Epithelial cell of proximal tubule (primary cell): ENCODE measurements around the gene FIBP. TPM values are rescaled to one million over a fixed set of nuclear protein-coding genes. Genes with fewer than 3 reads are reported as not detected.

ENCODE experiments used
- DNase-seq: peaks from one replicate; pipeline ENCODE4 v3.0.0-alpha.2; 2011; ENCODE audit warnings: low read depth
- H3K4me3 ChIP-seq: 2 replicates; pipeline ENCODE4 v1.5.1; 2011; ENCODE audit warnings: low read depth, mild to moderate bottlenecking, low read length
- total RNA-seq: library from RNA; depleted of rRNA; stranded (reverse); fragments of >200 nt; gene quantifications from 2 replicates; pipeline ENCODE4 v1.2.3, GENCODE V29; 2015
- TF ChIP-seq, protein P1 (sequence below): conservative IDR thresholded peaks from 2 replicates; pipeline ENCODE4 v1.5.1; 2012; ENCODE audit warnings: low read depth, mild to moderate bottlenecking, low read length

Gene FIBP
- total RNA-seq, 1 donor from 2014 or later, result 85.3 TPM

DNA sequence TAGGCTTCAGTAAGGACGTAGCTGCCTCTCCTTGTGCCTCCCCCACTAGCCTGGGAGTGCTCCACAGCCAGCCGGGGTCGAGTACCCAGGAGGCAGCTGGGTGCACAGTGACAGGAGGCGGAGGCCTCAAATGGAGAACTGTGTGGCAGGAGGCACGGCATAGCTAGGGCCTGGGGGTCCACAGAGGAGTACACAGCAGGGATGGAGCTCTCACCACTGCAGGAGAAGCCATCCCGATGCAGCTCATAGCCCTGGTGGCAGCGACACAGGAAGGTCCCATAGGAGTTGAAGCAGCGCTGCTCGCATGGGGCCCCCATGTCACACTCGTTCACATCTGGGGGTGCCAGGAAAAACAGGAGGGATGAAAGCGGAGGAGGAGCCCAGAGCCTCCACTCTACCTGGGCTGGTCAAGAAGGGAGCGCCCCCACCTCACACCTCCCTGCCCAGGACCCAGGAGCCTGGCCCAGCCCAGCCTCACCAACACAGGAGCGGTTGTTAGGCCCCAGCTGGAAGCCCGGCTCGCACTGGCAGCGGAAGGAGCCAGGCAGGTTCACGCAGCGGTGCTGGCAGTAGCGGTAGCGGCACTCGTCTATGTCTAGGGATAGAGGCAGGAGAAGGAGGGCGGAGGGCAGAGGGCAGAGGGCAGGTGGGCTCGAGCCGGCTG is 18.5 kb downstream of the FIBP start:
- TF ChIP-seq, protein P1, sequence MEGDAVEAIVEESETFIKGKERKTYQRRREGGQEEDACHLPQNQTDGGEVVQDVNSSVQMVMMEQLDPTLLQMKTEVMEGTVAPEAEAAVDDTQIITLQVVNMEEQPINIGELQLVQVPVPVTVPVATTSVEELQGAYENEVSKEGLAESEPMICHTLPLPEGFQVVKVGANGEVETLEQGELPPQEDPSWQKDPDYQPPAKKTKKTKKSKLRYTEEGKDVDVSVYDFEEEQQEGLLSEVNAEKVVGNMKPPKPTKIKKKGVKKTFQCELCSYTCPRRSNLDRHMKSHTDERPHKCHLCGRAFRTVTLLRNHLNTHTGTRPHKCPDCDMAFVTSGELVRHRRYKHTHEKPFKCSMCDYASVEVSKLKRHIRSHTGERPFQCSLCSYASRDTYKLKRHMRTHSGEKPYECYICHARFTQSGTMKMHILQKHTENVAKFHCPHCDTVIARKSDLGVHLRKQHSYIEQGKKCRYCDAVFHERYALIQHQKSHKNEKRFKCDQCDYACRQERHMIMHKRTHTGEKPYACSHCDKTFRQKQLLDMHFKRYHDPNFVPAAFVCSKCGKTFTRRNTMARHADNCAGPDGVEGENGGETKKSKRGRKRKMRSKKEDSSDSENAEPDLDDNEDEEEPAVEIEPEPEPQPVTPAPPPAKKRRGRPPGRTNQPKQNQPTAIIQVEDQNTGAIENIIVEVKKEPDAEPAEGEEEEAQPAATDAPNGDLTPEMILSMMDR, result no peak
- DNase-seq, result no peak
- H3K4me3 ChIP-seq, result no peak overlapping the region

DNA sequence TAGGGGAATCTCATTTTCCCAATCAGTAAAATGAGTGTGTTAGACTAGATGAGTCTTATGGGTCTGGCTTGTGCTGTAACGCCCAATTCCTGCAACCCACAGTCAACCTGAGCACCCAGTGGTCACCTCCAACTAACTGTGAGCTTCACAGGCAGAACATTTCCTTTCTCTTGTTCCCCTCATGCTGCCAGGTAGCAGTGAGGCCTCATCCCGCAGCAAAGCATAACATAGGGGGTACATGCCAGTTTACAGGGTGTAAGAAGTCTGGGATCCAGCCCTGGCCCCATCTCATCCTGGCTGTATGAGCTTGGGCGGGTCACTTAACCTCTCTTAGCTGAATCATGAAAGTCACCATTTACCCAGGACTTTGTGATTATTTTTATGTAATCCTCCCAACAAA is 19.4 kb downstream of the FIBP start:
- TF ChIP-seq, protein P1, result no peak
- DNase-seq, result no peak
- no peak overlapping the region for H3K4me3 ChIP-seq

DNA sequence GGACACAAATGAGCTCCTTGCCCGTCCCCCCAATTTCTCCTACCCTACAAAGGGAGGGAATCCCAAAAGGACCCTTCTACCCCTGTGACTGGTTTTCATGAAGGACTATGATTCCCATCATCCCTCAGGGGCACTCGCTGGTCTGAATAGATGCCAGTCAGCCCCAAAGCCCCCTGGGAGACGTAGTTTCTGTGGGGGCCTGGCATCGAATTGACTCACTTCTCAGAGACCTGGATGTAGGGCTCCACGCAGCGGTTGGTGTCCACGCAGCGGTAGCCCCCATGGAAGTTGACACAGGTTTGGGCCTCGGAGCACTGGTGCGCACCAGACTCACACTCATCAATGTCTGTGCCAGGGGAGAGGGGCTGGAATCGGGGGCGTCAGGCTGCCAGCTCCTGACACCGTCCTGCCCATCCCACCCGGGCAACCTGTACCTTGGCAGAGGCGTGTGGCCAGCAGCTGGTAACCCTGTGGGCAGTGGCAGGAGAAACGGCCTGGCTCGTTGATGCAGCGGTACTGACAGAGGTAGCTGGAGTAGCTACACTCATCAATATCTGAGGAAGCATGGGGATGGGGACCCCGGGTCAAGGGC is 20.1 kb downstream of the FIBP start:
- no peak overlapping the region for H3K4me3 ChIP-seq
- DNase-seq, result no peak
- TF ChIP-seq, protein P1, result no peak

DNA sequence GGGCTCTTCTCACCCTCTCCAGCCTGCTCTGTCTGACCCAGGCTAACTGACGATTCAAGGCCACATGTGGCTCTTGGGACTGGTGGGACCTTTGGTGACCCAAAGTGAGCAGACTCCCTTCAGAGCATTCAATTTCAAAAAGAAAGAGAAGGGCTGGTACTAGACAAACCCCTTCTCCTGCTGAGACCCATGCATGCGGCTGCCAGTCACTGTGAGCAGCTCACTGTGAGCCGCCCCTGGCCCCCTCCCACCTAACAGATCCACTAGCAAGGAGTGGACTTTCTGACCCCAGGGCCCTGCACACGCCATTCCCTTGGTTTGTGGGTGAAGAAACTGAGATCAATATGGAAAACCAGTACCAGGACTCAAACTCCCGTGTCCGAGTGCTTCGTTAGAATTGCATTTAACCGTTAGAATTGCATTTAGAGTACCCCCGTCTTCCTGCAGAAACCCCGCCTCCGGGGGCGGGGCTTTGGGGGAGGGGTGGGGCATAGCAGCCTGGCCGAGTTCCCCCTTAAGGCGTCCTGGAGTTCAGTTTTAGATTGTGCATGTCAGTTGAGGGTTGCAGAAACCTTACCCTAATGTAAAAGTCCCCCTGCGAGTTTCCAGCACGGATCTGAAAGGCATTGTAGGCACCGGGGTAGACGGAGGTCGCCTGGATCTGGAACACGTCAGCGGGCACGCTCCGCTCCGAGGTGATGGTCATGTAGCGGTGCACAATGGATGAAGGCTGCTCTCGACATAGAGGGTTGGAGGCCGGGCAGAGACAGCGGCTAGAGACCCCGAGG is 20.8 kb downstream of the FIBP start:
- no peak for DNase-seq
- no peak overlapping the region for H3K4me3 ChIP-seq
- TF ChIP-seq, protein P1, result no peak

DNA sequence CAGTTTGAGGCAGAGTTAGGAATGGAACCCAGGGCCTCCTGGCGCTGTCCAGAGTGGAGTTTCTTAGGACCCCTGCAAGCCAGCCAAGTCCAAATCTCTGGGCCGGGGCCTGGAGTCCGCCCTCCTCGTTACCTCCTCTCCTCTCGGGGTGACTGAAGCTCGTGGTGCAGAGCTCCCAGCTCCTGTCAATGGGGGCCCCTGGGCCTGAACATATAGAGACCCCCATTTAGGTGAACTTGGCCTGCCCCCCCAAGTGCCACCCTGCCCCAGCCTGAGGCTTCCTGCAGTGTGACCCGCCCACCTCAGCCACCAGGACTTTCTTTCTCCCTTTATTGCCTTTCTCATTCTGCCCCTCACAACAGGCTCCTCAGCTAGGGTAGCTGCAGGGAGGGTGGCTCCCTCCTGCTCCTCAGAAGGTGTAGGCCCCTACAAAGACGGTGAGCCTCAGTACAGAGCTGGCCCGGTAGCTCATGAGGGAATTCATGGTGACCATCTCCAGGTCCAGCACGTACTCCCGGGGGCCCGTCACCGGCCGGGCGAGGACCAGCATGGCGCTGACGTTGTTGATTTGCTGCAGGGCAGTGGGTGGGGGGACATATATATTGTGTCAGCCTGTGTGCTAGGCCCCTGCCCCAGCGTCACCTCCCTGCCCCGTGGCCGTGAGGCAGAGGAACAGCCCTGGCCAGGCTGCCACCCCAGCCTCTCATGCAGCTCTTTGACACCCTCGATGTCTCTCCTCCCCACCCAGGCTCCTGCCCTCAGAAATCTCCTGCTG is 21.6 kb downstream of the FIBP start:
- TF ChIP-seq, protein P1, result no peak
- DNase-seq, result no peak
- H3K4me3 ChIP-seq, result no peak overlapping the region

DNA sequence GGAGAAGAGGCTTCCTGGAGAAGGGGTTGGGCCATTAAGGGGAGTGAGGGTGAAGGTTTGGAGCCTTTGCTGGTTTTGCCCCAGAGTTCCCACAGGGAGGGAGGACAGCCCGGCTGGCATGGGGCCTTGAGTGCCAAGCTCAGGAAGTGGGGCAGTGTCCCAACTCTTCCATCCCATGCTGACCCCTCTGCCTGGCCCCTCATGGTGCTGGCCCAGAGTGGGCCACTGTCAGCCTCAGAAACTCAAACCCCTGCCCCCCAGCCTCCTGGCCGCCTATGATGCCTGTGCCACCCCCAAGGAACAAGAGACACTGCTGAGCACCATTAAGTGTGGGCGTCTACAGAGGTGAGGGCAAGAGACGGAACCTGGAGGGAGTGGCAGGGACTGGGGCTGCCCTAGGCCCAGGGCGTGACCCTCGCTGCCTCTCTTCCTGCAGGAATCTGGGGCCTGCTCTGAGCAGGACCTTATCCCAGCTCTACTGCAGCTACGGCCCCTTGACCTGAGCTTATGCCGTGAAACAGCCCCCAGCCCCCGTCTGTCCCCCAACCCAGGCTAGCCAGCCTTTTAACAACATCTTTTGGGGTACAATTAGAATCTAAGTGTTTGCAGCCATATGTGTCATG is 22.6 kb downstream of the FIBP start:
- TF ChIP-seq, protein P1, result no peak
- DNase-seq, result no peak
- H3K4me3 ChIP-seq, result no peak overlapping the region
